ENCODE results near the gene WIPF3.

Gene WIPF3

DNA sequence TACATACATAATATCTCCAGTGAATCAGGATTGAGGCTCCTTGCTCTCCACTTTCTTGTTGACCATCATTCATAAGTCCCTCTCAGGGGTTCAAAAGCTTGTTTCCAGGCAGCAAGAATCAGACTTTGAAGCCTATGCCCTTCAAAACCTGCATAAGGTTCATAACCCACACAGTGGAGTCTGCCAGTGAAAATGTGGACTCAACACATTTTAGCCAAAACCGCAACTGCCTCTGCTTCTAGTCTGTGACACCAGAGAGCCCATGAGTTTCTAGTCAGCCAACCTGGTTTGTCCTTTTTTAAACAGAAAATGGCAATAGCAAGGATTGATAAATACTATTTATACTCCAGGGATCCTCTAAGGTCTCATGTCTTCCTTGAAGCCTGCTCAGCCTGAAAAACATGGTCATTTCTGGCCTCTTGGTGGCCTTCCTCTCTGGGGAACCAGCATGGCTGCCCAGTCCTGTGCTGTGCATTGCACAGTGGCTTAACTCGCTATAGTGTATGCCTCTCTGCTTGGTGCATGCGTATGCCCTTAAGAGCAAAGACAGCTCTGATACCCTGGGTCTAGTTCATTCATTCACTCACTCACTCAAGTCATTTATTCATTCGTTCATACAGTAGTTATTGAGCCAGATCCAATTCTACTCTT lies 67.5 kb downstream of the WIPF3 start:
- H3K4me3 ChIP-seq (ENCODE audit: low read length): no peak overlapping the region
- DNase-seq (ENCODE audit: low read depth): no peak
- TF ChIP-seq, protein P1, sequence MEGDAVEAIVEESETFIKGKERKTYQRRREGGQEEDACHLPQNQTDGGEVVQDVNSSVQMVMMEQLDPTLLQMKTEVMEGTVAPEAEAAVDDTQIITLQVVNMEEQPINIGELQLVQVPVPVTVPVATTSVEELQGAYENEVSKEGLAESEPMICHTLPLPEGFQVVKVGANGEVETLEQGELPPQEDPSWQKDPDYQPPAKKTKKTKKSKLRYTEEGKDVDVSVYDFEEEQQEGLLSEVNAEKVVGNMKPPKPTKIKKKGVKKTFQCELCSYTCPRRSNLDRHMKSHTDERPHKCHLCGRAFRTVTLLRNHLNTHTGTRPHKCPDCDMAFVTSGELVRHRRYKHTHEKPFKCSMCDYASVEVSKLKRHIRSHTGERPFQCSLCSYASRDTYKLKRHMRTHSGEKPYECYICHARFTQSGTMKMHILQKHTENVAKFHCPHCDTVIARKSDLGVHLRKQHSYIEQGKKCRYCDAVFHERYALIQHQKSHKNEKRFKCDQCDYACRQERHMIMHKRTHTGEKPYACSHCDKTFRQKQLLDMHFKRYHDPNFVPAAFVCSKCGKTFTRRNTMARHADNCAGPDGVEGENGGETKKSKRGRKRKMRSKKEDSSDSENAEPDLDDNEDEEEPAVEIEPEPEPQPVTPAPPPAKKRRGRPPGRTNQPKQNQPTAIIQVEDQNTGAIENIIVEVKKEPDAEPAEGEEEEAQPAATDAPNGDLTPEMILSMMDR (IDR thresholded peaks at IDR 0.05; ENCODE audit: insufficient read depth, low read depth, low read length, missing control alignments): no peak

DNA sequence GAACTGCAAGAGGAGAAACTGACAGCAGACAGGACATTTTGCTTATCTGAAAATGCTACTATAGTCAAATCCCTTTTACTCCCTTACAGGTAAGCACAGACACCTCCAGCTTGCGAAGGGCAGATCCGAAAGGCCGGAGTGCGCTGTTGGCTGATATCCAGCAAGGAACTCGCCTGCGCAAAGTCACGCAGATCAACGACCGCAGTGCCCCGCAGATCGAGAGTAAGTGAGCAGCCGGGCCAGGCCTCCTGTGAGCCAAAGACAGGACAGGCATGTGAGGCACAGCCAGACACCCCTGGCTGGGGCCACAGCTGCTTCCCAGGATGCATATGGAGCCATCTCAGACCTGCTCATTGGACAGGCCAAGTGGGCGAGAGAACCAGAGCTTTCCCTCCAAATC lies 69.4 kb downstream of the WIPF3 start:
- H3K4me3 ChIP-seq (ENCODE audit: low read length): no peak overlapping the region
- no peak for DNase-seq (ENCODE audit: low read depth)
- TF ChIP-seq, protein P1 (IDR thresholded peaks at IDR 0.05; ENCODE audit: insufficient read depth, low read depth, low read length, missing control alignments): no peak

DNA sequence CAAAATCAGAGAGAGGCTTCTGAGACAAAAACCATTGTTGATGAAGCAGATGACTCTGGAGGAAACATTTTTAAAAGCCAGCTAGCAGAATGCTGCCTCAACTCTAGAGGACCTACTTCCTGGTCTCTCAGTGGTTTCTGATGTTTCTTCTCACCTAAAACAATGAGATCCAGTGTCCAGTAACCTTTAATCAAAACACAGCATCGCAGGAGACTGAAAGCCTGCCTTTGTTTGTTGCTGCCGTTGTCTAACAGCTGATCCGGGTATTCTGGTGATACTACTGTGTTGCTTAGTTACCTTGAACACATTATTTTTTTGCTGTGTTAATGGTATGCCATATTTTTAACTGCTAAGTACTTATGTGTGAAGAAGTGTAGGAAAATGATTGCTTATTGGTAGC lies 70.9 kb downstream of the WIPF3 start:
- DNase-seq (ENCODE audit: low read depth): no peak
- no peak overlapping the region for H3K4me3 ChIP-seq (ENCODE audit: low read length)
- TF ChIP-seq, protein P1 (IDR thresholded peaks at IDR 0.05; ENCODE audit: insufficient read depth, low read depth, low read length, missing control alignments): no peak

DNA sequence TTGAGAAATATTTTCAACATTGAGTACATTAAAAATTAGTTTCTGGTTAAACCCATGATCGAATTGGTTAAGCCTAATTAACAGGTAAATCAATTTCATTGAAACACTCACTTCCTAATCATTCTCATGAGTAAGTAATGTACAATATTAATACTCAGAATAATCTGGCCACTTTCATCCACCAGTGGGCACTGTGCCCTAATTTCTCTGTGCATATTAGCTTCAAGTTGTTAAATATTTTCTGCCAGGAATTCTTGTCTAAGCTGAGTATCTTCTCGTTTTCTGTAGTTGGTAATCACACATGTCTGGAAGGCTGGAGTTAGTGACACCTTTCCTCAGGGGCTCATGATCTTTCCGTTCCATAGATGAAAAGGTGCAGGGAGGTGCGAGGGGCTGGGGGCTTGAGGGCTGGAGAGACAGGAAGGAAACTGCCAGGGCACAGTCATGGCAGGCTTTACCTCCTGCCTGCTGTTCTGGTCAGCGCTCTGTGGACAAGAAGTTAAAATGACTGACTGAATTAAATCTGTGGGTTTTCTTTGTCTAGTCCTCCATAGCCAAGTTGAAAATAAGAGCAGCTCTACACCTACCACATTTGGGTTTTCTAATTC lies 71.9 kb downstream of the WIPF3 start:
- TF ChIP-seq, protein P1 (IDR thresholded peaks at IDR 0.05; ENCODE audit: insufficient read depth, low read depth, low read length, missing control alignments): peak; percentile 77
- peak; percentile 63 for DNase-seq (ENCODE audit: low read depth)
- no peak overlapping the region for H3K4me3 ChIP-seq (ENCODE audit: low read length)

DNA sequence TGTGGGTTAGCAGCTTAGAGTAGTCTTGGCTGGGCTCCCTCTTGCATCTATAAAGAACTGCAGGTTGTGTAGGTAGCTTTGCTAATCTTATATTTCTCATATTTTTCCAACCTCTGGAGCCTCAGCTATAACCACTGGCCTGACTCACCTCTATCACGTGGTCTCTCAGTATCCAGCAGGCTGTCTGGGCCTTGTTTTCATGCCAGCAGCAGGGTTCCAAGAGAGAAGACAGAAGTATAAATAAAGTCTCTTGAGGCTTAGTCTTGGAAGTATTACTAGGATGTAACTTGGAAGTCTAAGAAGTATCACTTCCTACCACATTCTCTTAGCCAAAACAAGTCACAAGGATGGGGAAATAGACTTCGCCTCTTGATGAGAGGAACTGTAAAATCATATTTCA lies 73.3 kb downstream of the WIPF3 start:
- no peak overlapping the region for H3K4me3 ChIP-seq (ENCODE audit: low read length)
- peak; percentile 18 for DNase-seq (ENCODE audit: low read depth)
- TF ChIP-seq, protein P1 (IDR thresholded peaks at IDR 0.05; ENCODE audit: insufficient read depth, low read depth, low read length, missing control alignments): no peak

DNA sequence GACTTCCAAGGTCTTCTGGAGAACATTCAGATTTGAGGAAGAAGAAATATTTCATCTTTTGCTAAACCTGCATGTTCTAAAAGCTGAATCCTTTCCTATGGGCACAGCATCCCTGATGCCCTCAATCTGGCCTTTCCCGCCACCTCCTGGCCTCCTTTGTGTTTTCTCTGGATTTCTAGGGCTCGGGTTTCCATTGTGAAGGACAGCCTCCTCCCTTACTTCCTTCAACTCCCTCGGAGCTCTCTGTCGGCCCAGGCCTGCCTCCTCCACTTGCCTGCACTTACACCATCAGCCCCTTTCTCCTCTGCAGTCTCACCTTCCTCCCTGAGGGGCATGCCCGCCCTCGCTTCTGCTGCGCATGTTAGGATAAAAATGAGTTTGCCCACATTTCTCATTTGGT lies 75.4 kb downstream of the WIPF3 start:
- no peak for DNase-seq (ENCODE audit: low read depth)
- TF ChIP-seq, protein P1 (IDR thresholded peaks at IDR 0.05; ENCODE audit: insufficient read depth, low read depth, low read length, missing control alignments): no peak

DNA sequence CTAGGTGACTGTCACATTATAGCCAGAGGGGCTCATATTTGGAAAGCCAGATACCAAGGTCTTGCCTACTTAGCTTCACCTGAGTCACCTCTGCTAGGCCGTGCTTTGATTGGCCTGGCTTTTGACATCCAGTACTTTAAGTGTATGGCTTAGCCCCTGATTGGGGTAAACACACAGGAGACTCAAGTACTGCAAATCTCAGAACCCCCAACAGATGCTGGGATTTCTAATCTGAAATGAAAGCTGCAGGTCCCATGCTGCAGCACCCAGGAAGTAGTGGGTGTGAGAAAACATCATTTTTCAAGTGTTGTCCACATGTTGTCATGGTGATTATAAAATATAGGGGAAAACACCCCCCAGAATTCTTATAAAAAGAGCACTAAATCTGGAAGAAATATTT lies 76.2 kb downstream of the WIPF3 start:
- no peak overlapping the region for H3K4me3 ChIP-seq (ENCODE audit: low read length)
- no peak for DNase-seq (ENCODE audit: low read depth)
- TF ChIP-seq, protein P1 (IDR thresholded peaks at IDR 0.05; ENCODE audit: insufficient read depth, low read depth, low read length, missing control alignments): no peak

More for the DNA sequence above, 75.4 kb downstream of the WIPF3 start:
- no peak overlapping the region for H3K4me3 ChIP-seq (ENCODE audit: low read length)
